MG63 (cell line): ENCODE data around the gene GPX6. TPM values are rescaled to one million over a fixed set of nuclear protein-coding genes. Genes with fewer than 3 reads are reported as not detected.
A peak's percentile ranks its signal among the peaks of the same experiment; 100 is the strongest.
"Not testable (repeated sequence)": the region's sequence is repeated elsewhere in the genome, so short reads cannot be mapped to it uniquely, and the experiment has no call there.

ENCODE experiments used
- DNase-seq: peaks from one replicate; pipeline ENCODE4 v3.0.0-alpha.2; 2020
- H3K27me3 ChIP-seq: fragments of 250-450 bp; sonication (Bioruptor Pico); 2 replicates; pipeline ENCODE4 v1.5.1; 2020; ENCODE audit warnings: mild to moderate bottlenecking, moderate library complexity
- H3K36me3 ChIP-seq: fragments of 250-450 bp; sonication (Bioruptor Pico); 2 replicates; pipeline ENCODE4 v1.5.1; 2020; ENCODE audit warnings: mild to moderate bottlenecking, moderate library complexity
- H3K4me3 ChIP-seq: fragments of 250-450 bp; sonication (Bioruptor Pico); 2 replicates; pipeline ENCODE4 v1.5.1; 2020; ENCODE audit warnings: mild to moderate bottlenecking, moderate library complexity
- H3K9me3 ChIP-seq: fragments of 250-450 bp; sonication (Bioruptor Pico); 2 replicates; pipeline ENCODE4 v1.5.1; 2020; ENCODE audit warnings: mild to moderate bottlenecking, moderate library complexity
- total RNA-seq: library from RNA; depleted of rRNA; stranded (reverse); fragments of >200 nt; shearing (Covaris generic); gene quantifications from 2 replicates; pipeline ENCODE4 v1.2.3, GENCODE V29; 2014; ENCODE audit warnings: low replicate concordance; rRNA removed

The GPX6 gene, protein sequence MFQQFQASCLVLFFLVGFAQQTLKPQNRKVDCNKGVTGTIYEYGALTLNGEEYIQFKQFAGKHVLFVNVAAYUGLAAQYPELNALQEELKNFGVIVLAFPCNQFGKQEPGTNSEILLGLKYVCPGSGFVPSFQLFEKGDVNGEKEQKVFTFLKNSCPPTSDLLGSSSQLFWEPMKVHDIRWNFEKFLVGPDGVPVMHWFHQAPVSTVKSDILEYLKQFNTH
- not detected in 2 replicates for total RNA-seq

DNA sequence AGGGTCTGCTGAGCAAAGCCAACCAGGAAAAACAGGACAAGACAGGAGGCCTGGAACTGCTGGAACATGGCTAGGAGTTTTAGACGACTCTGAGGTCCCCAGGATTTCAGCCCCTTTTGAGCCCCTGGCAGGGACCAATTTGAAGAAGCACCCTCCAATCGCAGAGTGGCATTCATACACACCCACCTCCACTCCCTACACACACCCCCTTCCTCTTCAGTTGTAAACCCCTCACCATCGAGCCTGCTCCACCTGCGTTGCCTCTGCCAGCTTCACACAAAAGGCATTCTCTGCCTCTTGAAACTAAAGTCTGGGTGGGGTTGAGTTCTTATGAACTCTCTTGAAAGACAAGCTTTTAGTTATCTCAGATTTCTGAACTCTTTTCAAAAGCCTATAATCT lies at the start of gene GPX6:
TSS of gene GPX6 (minus strand) at position 118 of the 400 bp plus-strand sequence. CDS start at position 68, 50 bp downstream.
- no peak for DNase-seq
- H3K36me3 ChIP-seq, result no peaks in the 10 kb centered on the region
- H3K4me3 ChIP-seq, result no peak within 1 kb of the TSS
- H3K27me3 ChIP-seq, result no peaks in the 10 kb centered on the region
- H3K9me3 ChIP-seq, result no peaks in the 10 kb centered on the region

DNA sequence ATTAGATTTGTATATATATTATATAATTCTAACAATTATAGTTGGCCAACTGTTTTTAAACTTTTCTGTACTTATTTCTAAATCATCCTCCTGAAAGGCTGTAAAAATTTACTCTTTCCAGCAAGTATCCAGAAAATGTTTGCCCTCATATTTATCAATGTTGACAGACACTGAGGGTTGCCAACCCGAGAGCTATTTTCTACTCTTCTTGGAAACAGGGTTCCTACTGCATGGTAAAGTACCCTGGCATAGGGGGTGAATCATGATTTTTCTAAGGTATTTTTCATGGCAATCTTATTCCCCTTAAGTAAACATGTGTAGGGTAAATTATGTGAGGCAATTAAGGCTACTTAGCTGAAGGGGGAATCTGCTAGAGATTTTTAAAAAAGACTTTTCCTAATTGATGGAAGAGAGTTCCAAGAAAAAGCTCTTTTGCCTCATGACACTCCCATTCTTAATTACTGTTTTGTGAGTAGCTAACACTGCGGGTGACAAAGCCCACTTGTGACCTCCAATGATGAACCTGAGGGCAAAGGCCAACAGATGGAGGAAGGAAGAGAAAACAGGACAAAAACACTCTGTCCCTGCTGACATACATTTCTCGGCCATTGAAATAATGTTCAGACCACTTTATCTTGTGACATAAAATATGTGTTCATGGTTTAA lies 48.0 kb upstream of the GPX6 start:
- Histone ChIP-seq H3K9me3 (no peaks in the 10 kb centered on the region), H3K36me3 (no peaks in the 10 kb centered on the region), H3K4me3 (no peak overlapping the region), H3K27me3 (0 out of 2 replicates have a peak, but pooled peaks cover 3% of the 10 kb centered on the region)
- DNase-seq, result no peak

DNA sequence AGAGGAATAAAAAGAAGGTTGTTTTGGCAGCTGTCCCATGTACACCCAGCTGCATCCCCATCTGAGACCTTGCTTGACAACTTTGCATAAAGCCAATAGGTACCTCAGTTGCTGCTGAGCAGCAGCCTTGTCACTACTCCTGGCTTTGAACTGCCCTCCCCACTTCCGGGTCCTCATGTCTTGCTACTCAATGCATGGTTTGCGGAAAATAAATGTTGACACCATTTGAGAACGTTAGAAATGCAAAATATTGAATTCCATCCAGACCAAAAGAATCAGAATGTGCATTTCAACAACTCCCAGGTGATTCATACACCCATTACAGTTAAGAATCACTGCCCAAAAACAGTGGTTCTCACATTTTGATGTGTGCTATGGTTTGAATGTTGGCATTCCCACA lies 43.0 kb upstream of the GPX6 start:
- Histone ChIP-seq H3K36me3 (no peaks in the 10 kb centered on the region), H3K27me3 (0 out of 2 replicates have a peak, but pooled peaks cover 3% of the 10 kb centered on the region), H3K4me3 (no peak overlapping the region), H3K9me3 (no peaks in the 10 kb centered on the region)
- DNase-seq, result no peak

DNA sequence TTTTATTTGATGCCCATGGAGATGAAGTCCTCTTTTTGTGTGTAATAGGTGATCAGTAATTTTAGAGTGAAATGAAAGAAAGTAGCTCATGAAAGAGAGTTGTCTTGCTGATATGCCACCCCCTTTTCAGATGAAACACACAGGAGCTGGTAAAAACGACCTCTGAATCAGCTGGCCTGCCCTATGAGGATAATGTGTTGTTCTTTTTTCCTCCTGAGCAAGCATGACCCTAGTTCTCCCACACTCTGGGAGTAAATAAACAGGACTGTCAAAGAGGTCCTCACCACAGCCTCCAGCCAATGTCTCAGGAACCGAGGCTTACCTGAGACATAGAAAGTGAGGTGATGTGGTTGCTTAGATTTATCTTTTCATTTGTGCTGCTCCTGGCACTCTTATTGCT lies 39.5 kb upstream of the GPX6 start:
- Histone ChIP-seq H3K4me3 (no peak overlapping the region), H3K36me3 (no peaks in the 10 kb centered on the region), H3K27me3 (no peaks in the 10 kb centered on the region), H3K9me3 (no peaks in the 10 kb centered on the region)
- no peak for DNase-seq

DNA sequence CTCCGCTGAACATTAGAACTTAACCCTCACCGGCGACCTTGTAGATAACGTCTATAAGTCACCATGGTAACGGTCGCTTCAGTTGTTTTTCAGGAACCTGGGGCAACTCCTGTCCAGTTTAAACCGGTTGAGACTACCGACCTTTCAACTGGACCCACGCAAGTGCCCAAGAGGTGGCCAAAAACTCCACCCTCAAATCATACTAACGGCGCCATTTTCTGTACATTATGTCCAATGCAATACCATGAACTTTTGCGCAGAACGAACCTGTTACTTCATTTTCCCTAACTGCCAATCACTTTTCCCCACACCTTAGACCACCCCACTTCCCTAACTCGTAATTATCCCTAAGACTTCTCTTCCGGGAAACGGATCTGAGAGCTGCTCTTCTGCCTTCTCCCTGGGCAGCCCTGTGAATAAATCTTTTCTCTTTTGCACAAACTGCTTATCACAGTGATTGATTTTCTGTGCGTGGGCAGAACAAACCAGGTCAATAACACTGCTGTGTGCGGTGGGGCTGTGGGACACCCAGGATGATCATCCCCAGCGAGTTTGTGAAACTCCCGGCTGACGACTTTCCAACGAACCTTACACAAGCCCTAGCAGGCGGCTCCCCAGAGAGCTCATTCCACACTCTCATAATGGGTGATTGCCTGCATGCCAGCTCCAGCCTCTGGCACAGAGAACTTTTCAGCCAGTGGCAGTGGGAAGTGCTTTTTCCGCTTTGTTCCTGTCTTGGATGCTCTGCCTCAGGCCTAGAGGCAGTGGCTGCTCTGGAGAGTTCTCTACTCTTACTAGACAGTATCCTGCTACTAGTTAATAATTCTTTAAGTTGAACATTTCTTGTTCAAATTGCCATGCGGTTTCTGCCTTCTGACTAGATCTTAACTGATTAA lies 38.6 kb upstream of the GPX6 start:
- no peaks in the 10 kb centered on the region for H3K36me3 ChIP-seq
- no peak for DNase-seq
- H3K9me3 ChIP-seq, result no peaks in the 10 kb centered on the region
- H3K27me3 ChIP-seq, result no peaks in the 10 kb centered on the region
- H3K4me3 ChIP-seq, result no peak overlapping the region

DNA sequence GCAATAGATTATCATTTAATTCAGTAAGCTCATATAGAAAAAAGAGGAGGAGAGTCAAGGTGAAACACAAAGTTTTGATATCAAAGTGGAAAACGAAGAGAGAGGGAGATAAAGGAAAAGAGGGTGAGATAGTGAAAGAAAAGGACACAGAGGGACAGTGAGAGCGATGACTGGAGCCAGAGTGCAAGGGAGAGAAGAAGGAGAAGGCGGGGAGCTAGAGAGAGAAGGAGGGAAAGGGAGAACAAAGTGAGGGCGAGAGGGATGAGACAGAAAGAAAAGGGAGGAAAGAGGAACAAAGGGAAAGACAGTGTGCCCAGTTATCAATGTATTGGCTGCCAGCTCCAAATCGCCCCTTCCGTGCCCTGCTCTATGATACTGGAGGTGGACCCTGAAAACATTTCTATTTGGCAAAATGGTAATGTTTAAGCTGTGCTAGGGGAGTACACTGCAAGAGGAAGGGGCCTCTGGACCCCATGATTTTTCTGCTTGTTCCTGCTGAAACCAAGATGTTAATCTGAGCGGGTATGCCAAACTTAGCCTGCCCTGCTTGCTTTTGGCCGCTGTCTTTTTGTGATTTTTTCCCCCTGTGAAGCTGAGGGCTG lies 37.9 kb upstream of the GPX6 start:
- DNase-seq, result no peak
- Histone ChIP-seq H3K27me3 (no peaks in the 10 kb centered on the region), H3K9me3 (no peaks in the 10 kb centered on the region), H3K36me3 (no peaks in the 10 kb centered on the region), H3K4me3 (no peak overlapping the region)

DNA sequence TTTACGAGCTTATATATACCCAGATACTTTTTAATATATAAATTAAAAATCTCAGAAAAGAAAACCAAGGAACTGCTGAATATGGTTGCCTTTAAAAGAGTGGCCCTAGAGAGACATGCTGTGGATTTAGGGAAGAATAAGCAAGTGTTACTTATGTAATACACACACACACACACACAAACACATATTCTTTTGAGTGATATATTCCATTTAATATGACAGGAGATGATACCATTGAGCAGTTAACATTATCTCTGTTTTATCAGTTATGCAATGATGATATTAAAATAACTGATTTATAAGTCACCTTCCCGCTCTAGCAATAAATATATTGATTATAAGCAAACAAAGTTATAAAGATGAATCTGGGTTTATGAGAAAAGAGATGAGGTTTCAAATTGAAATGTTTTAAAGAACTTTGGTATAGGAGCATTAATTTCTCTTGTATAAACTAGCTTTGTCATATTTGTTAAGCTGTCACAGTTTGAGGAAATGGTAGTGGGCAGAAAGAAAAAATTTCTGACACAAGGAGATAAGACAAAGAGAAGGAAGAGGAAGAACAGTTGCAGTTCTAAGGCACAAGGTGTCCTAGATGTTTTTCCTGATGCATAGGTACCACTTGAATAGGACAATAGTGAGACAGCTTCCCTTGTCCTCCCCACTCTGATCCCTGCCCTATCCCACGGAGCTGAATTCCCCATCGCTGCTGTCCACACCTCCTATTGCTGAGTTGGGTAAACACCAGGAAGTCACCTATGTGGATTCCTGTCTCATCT lies 36.5 kb upstream of the GPX6 start:
- H3K36me3 ChIP-seq, result no peaks in the 10 kb centered on the region
- H3K27me3 ChIP-seq, result no peaks in the 10 kb centered on the region
- DNase-seq, result no peak
- no peak overlapping the region for H3K4me3 ChIP-seq
- no peaks in the 10 kb centered on the region for H3K9me3 ChIP-seq

DNA sequence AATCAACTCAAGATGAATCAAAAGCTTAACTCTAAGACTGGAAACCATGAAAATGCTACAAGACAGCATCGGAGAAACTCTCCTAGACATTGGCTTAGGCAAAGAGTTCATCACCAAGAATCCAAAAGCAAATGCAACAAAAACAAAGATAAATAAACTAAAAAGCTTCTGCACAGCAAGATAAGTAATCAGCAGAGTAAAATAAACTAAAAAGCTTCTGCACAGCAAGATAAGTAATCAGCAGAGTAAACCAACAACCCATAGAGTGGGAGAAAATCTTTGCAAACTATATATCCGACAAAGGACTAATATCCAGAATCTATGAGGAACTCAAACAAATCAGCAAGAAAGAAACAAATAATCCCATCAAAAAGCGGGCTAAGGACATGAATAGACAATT lies 31.4 kb upstream of the GPX6 start:
- H3K36me3 ChIP-seq, H3K9me3 ChIP-seq, H3K27me3 ChIP-seq, DNase-seq, H3K4me3 ChIP-seq: not testable (repeated sequence)

DNA sequence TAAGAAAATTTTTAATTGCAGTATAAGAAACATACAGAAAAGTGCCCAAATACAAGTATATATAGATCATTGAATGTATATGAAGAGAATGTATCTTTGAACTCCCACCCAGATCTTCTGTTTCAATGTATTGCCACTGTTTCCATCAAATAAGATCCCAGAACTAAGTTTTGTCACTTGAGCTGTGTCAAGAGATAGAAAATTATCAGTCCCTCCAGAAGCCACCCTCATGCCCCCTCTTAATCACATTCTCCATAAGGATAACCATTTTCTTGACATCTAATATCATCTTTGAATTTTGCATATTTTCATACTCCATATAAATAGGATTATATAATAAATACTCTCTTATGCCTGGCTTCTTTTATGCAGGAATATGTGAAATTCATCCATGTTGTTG lies 30.4 kb upstream of the GPX6 start:
- DNase-seq, result no peak
- Histone ChIP-seq H3K4me3 (no peak overlapping the region), H3K36me3 (no peaks in the 10 kb centered on the region), H3K9me3 (no peaks in the 10 kb centered on the region), H3K27me3 (no peaks in the 10 kb centered on the region)

DNA sequence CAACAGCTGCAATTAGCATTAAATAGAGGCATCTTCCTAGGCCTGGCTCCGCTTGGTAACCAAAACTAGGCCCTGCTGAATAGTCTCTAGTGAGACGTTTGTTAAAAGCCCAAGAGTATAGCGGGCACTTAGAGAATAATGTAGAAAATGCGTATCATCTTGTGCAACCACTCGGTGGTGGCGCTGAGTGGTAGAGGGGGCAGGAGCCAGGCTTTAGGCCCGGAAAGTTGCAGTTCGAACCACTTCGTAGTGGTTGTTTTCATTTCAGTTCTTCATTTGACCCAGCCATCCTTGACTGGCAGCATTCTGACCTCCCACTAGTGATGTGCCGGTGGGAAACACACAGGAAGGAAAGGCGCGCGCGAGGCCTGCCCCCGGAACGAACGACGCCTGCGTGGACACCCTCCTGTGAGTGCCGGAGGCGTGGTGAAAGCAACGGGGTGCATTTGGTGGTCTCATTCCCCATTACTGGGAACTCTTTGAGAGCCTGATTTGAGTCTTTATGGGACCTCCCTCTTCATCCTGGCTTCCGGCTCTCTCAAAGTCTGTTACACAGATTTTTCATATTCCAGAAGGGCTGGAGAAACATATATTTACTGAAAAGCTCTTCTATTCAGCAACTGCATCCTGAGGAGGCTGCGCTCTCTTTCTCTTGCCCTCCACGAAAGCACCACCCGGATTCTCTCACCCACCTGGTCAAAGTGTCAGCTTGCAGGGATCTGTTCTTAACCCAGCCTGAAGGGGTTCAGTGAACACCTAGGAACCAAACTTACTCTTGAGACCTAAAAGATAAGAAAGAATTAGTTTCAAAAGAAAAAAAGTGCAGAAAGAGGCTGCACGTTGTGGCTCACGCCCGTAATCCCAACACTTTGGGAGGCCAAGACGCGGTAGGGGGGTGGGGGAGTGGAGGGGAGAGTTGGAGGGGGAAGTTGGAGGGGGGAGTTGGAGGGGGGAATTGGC lies 28.3 kb upstream of the GPX6 start:
- Histone ChIP-seq H3K4me3 (no peak overlapping the region), H3K9me3 (no peaks in the 10 kb centered on the region), H3K27me3 (no peaks in the 10 kb centered on the region), H3K36me3 (no peaks in the 10 kb centered on the region)
- no peak for DNase-seq

DNA sequence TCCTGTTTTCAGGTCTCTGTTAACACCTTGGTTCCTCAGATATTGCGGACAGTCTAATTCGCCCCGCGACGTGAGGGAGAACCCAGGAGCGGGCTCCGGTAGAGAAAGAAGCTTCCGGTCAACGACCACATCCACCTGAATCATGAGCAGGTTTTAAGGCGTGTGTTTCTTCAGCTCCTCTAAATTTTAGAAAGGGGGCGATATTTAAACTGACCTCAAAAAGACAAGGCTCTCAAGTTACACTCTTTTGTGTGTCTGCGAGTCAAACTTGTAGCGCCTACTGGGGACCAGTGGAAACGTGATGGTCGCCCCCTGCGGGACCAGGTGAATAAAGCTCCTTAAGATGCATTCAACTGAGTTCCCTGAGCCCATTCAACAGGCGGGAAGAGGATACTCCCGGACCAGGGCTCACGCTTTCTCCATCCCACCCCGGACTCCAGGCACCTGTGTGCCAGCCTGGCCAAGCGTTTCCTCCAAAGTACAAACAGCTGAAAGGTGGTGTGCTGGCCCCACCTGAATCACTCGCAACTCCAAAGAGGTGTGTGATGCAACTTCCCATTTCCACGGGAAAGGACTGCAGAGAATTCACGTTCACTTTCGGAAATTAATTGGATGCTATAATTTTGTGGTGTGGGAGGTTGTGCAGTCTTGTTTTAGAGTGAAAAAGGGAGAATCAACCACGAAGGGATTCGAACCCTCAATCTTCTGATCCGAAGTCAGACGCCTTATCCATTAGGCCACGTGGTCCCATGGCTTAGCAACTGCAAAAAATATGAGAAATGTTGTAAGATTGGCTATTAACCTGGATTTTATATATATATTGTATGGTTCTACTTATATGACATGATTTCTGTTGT lies 27.1 kb upstream of the GPX6 start:
- Histone ChIP-seq H3K9me3 (no peaks in the 10 kb centered on the region), H3K27me3 (no peaks in the 10 kb centered on the region), H3K36me3 (no peaks in the 10 kb centered on the region), H3K4me3 (no peak overlapping the region)
- peak; percentile 77 for DNase-seq

DNA sequence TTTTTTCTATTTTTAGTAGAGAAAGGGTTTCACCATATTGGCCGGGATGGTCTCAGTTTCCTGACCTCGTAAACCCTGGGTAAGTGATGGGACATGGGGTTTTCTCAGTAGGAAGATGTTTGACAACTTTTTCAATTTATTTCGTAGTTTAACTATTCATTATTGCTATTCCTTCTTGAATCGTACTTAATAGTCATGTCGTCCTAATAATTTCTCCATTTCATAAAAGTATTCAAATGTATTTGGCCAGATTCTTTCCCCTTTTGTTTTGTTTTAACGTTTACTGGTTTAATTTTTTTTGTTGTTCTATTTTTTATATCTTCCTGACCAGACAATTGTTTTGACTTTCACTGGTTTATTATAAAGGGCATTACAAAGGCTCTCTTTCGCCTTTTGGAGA lies 26.4 kb upstream of the GPX6 start:
- Histone ChIP-seq H3K27me3 (no peaks in the 10 kb centered on the region), H3K36me3 (no peaks in the 10 kb centered on the region), H3K9me3 (no peaks in the 10 kb centered on the region), H3K4me3 (no peak overlapping the region)
- no peak for DNase-seq

DNA sequence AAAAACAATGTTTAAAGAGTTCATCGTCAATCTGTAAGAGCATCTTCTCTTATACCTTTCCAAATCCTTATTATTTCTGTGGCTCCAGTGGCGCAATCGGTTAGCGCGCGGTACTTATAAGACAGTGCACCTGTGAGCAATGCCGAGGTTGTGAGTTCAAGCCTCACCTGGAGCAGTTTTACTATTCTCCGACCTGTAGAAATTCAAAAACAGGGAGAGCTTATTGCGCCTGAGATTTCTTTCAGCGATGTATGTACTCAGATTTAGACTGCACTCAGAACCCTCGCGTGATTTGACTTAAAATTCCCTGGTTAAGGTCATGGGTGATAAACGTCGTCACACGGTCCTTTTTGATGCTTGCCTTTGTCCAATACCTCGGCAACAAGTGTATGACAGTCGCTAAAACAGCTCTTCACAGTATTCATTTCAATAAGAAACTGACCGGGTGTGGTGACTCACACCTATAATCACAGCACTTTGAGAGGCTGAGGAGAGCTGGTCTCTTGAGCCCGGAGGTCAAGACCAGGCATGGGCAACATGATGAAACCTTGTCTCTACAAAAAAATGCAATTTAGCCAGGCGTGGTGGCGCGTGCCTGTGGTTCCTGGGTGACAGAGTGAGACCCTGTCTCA lies 22.0 kb upstream of the GPX6 start:
- DNase-seq, result peak; percentile 13
- Histone ChIP-seq H3K27me3 (no peaks in the 10 kb centered on the region), H3K4me3 (peak overlapping the region; percentile 46), H3K9me3 (no peaks in the 10 kb centered on the region), H3K36me3 (no peaks in the 10 kb centered on the region)

DNA sequence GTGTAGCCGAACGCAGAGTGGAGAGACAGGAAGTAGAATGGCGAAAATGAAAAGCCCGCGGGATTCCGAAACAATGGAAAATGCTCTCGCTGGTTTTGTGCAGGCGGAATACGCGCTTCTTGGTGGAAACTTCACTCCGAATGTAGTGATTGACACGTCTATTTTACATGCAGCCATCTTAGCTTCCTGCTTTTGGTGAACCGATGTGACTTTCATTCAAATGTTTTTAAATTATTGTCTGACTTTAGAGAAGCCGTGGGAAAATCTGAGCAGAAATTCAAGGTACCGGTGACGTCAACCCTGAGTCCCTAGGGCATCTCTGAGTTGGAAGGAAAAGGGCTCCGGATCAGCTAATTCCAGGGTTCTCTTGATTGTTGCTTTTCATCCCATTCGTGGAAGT lies 21.5 kb upstream of the GPX6 start:
- peak overlapping the region; percentile 46 for H3K4me3 ChIP-seq
- H3K9me3 ChIP-seq, result no peaks in the 10 kb centered on the region
- H3K36me3 ChIP-seq, result no peaks in the 10 kb centered on the region
- no peaks in the 10 kb centered on the region for H3K27me3 ChIP-seq
- no peak for DNase-seq
